Caco-2 (cell line): Measurements from ENCODE around the gene TRANK1. TPM values are rescaled to one million over a fixed set of nuclear protein-coding genes. Genes with fewer than 3 reads are reported as not detected.

Source experiments
- BruUV-seq: library from RNA; stranded (reverse); fragments of 400-500 nt; replicated peaks from 2 replicates; lab custom pipeline; 2021; lab: Mats Ljungman, UMichigan
- CTCF ChIA-PET: fragments of 300-600 bp; sonication (Branson Sonifier 250); formaldehyde crosslinking; loops from one replicate; lab custom pipeline; 2022; ENCODE audit warnings: antibody characterized with exemption; lab: Charles Lee
- POLR2A ChIA-PET: fragments of 300-600 bp; sonication (Branson Sonifier 250); formaldehyde crosslinking; loops from one replicate; lab custom pipeline; 2022; ENCODE audit warnings: antibody characterized with exemption; lab: Charles Lee
- DNase-seq, 2 experiments: peaks; one replicate each; pipeline versions ENCODE4 v3.0.0 to v3.0.0-alpha.2; 2020 to 2022
- H3K27me3 ChIP-seq: replicated peaks from 2 replicates; pipeline ENCODE4 v1.6.0; 2011; ENCODE audit warnings: low read length; ENCODE audit not compliant: control insufficient read depth, insufficient read depth
- H3K36me3 ChIP-seq: 2 replicates; pipeline ENCODE4 v1.5.1; 2011; ENCODE audit warnings: low read length; ENCODE audit not compliant: control insufficient read depth, insufficient read depth
- H3K4me1 ChIP-seq: fragments of 250-450 bp; sonication (Bioruptor Pico); 2 replicates; pipeline ENCODE4 v1.5.1; 2020; ENCODE audit warnings: mild to moderate bottlenecking
- H3K4me3 ChIP-seq: 2 replicates; pipeline ENCODE4 v1.5.1; 2011; ENCODE audit warnings: low read depth, mild to moderate bottlenecking, control low read depth, low read length
- H3K9me3 ChIP-seq: fragments of 250-450 bp; sonication (Bioruptor Pico); 2 replicates; pipeline ENCODE4 v1.5.1; 2020; ENCODE audit warnings: mild to moderate bottlenecking, moderate library complexity
- H3K27ac Mint-ChIP-seq: one replicate; pipeline ENCODE4 v1.8.0; 2022; ENCODE audit warnings: mixed read lengths; ENCODE audit not compliant: unreplicated experiment
- H3K27me3 Mint-ChIP-seq: one replicate; pipeline ENCODE4 v1.8.0; 2022; ENCODE audit warnings: mixed read lengths; ENCODE audit not compliant: insufficient read depth, unreplicated experiment
- H3K36me3 Mint-ChIP-seq: one replicate; pipeline ENCODE4 v1.8.0; 2022; ENCODE audit warnings: mild to moderate bottlenecking, mixed read lengths; ENCODE audit not compliant: insufficient read depth, unreplicated experiment
- H3K4me1 Mint-ChIP-seq: one replicate; pipeline ENCODE4 v1.8.0; 2022; ENCODE audit warnings: low read depth, mixed read lengths; ENCODE audit not compliant: unreplicated experiment
- H3K4me3 Mint-ChIP-seq: one replicate; pipeline ENCODE4 v1.8.0; 2022; ENCODE audit warnings: mild to moderate bottlenecking, moderate library complexity, mixed read lengths; ENCODE audit not compliant: unreplicated experiment
- H3K9me3 Mint-ChIP-seq: one replicate; pipeline ENCODE4 v1.8.0; 2022; ENCODE audit warnings: mixed read lengths; ENCODE audit not compliant: unreplicated experiment
- CTCF ChIP-seq, 2 experiments: fragments of 200-600 bp in 1 of 2; IDR thresholded peaks; 1 replicate in 1 of 2; 2 replicates in 1 of 2; pipeline versions ENCODE4 v1.5.1 to v1.8.0; 2011 to 2022; ENCODE audit warnings: antibody characterized with exemption in 1 of 2, control low read depth in 1 of 2, inconsistent platforms in 1 of 2, low read depth in 1 of 2, low read length in 1 of 2, mild to moderate bottlenecking in 1 of 2, moderate library complexity in 1 of 2; ENCODE audit not compliant: insufficient read depth in 1 of 2, severe bottlenecking in 1 of 2, unreplicated experiment in 1 of 2
- intact Hi-C: fragments of 100-400 bp; cut with micrococcal nuclease; formaldehyde crosslinking; loops from one replicate; pipeline ENCODE4 v1.10.0; 2022; ENCODE audit not compliant: unreplicated experiment
- total RNA-seq: library from RNA; stranded (reverse); gene quantifications from 2 replicates; pipeline ENCODE4 v1.2.3, GENCODE V29; 2022

The TRANK1 gene
- total RNA-seq, 1 experiment from 2014 or later, result 4.3 TPM

- POLR2A ChIA-PET, result no interaction called here
- Histone ChIP-seq H3K27me3 (no peaks in the 10 kb centered on the region), H3K4me3 (no peak overlapping the region), H3K36me3 (no peaks in the 10 kb centered on the region), H3K9me3 (no peaks in the 10 kb centered on the region), H3K4me1 (no peaks in the 10 kb centered on the region; the same call in 1 of the 2 replicates)
- Mint-ChIP-seq H3K36me3 (no peaks in the 10 kb centered on the region), H3K27me3 (no peaks in the 10 kb centered on the region), H3K4me1 (no peaks in the 10 kb centered on the region), H3K9me3 (no peaks in the 10 kb centered on the region), H3K4me3 (no peak overlapping the region), H3K27ac (no peak overlapping the region)
- TF ChIP-seq CTCF (IDR thresholded peaks at IDR 0.05; ENCODE audit: insufficient read depth in 1 of 2, low read depth in 1 of 2, low read length in 1 of 2, severe bottlenecking in 1 of 2, unreplicated experiment in 1 of 2), result no peak
- no peak for DNase-seq
- CTCF ChIA-PET, result no interaction called here
- intact Hi-C loops, result no loop called here
- BruUV-seq, result no TSS peak
These were observed 49.9 kb downstream of the TRANK1 start for GRCh38 chr3:36894914-36895313.

- no peak overlapping the region for H3K4me3 ChIP-seq
- Mint-ChIP-seq H3K27me3 (no peaks in the 10 kb centered on the region), H3K27ac (no peak overlapping the region), H3K4me1 (no peaks in the 10 kb centered on the region), H3K4me3 (no peak overlapping the region), H3K9me3 (no peaks in the 10 kb centered on the region), H3K36me3 (no peaks in the 10 kb centered on the region)
- CTCF ChIA-PET, result no interaction called here
- no peaks in the 10 kb centered on the region; the same call in 1 of the 2 replicates for H3K4me1 ChIP-seq
- POLR2A ChIA-PET, result no interaction called here
- H3K27me3 ChIP-seq, result no peaks in the 10 kb centered on the region
- H3K9me3 ChIP-seq, result no peaks in the 10 kb centered on the region
- no peak for DNase-seq
- no peaks in the 10 kb centered on the region for H3K36me3 ChIP-seq
- BruUV-seq, result no TSS peak
- no peak for TF ChIP-seq CTCF (IDR thresholded peaks at IDR 0.05; ENCODE audit: insufficient read depth in 1 of 2, low read depth in 1 of 2, low read length in 1 of 2, severe bottlenecking in 1 of 2, unreplicated experiment in 1 of 2)
- intact Hi-C loops, result no loop called here
These were observed 51.0 kb downstream of the TRANK1 start for GRCh38 chr3:36893826-36894225.

- CTCF ChIA-PET, result no interaction called here
- Histone ChIP-seq H3K27me3 (no peaks in the 10 kb centered on the region), H3K4me1 (no peaks in the 10 kb centered on the region; the same call in 1 of the 2 replicates), H3K4me3 (no peak overlapping the region), H3K36me3 (no peaks in the 10 kb centered on the region), H3K9me3 (no peaks in the 10 kb centered on the region)
- POLR2A ChIA-PET, result no interaction called here
- Mint-ChIP-seq H3K27me3 (no peaks in the 10 kb centered on the region), H3K4me3 (no peak overlapping the region), H3K36me3 (no peaks in the 10 kb centered on the region), H3K9me3 (no peaks in the 10 kb centered on the region), H3K4me1 (no peaks in the 10 kb centered on the region), H3K27ac (no peak overlapping the region)
- intact Hi-C loops, result no loop called here
- no peak for DNase-seq
- no TSS peak for BruUV-seq
- no peak for TF ChIP-seq CTCF (IDR thresholded peaks at IDR 0.05; ENCODE audit: insufficient read depth in 1 of 2, low read depth in 1 of 2, low read length in 1 of 2, severe bottlenecking in 1 of 2, unreplicated experiment in 1 of 2)
These were observed 51.7 kb downstream of the TRANK1 start for GRCh38 chr3:36893137-36893557.
